Fibroblast of mammary gland (primary cell): ENCODE results near the gene CDH22.

Experiments
- DNase-seq: peaks from one replicate; pipeline ENCODE4 v3.0.0-alpha.2; 2010; ENCODE audit warnings: low read depth
- H3K4me3 ChIP-seq: 2 replicates; pipeline ENCODE4 v1.5.1; 2011; ENCODE audit warnings: low read depth, mild to moderate bottlenecking, low read length, moderate library complexity; ENCODE audit not compliant: control insufficient read depth
- CTCF ChIP-seq: conservative IDR thresholded peaks from 2 replicates; pipeline ENCODE4 v1.5.1; 2011; ENCODE audit warnings: low read depth, low read length, inconsistent platforms; ENCODE audit not compliant: control insufficient read depth, insufficient read depth

The CDH22 gene

GRCh38 chr20:46291401-46291800 is 16.9 kb downstream of the CDH22 start:
- no peak overlapping the region for H3K4me3 ChIP-seq
- no peak for TF ChIP-seq CTCF
- DNase-seq, result no peak

GRCh38 chr20:46289432-46289831 is 18.9 kb downstream of the CDH22 start:
- no peak for DNase-seq
- H3K4me3 ChIP-seq, result no peak overlapping the region
- no peak for TF ChIP-seq CTCF

GRCh38 chr20:46286977-46287376 is 21.3 kb downstream of the CDH22 start:
- TF ChIP-seq CTCF, result no peak
- no peak for DNase-seq
- no peak overlapping the region for H3K4me3 ChIP-seq

- no peak for TF ChIP-seq CTCF
These were observed 21.9 kb downstream of the CDH22 start for GRCh38 chr20:46286382-46286781.

GRCh38 chr20:46285740-46286139 is 22.6 kb downstream of the CDH22 start:
- no peak overlapping the region for H3K4me3 ChIP-seq
- DNase-seq, result no peak
- TF ChIP-seq CTCF, result no peak

More at GRCh38 chr20:46286382-46286781, 21.9 kb downstream of the CDH22 start:
- no peak for DNase-seq
- no peak overlapping the region for H3K4me3 ChIP-seq

GRCh38 chr20:46285072-46285471 is 23.2 kb downstream of the CDH22 start:
- no peak for DNase-seq
- no peak for TF ChIP-seq CTCF
- H3K4me3 ChIP-seq, result no peak overlapping the region

- H3K4me3 ChIP-seq, result no peak overlapping the region
- no peak for TF ChIP-seq CTCF
- DNase-seq, result no peak
These were observed 24.3 kb downstream of the CDH22 start for GRCh38 chr20:46284040-46284427.
